Astrocyte (in vitro differentiated cells and primary cell): Measurements from ENCODE around the gene TBC1D5. TPM values are rescaled to one million over a fixed set of nuclear protein-coding genes. Genes with fewer than 3 reads are reported as not detected.

Experiments used
- DNase-seq: peaks from one replicate; pipeline ENCODE4 v3.0.0-alpha.2; 2010; ENCODE audit warnings: low read depth
- FAIRE-seq: peaks from 2 replicates; lab custom pipeline; 2011; peaks lifted over from hg19 to GRCh38; lab: Jason Lieb, UNC
- H2AFZ ChIP-seq: 2 replicates; pipeline ENCODE4 v1.6.0; 2012; ENCODE audit warnings: low read depth, low read length, inconsistent platforms
- H3K27ac ChIP-seq: 2 replicates; pipeline ENCODE4 v1.5.1; 2011; ENCODE audit warnings: low read depth, low read length, inconsistent platforms
- H3K27me3 ChIP-seq: 2 replicates; pipeline ENCODE4 v1.6.0; 2011; ENCODE audit warnings: low read length, inconsistent platforms; ENCODE audit not compliant: insufficient read depth
- H3K36me3 ChIP-seq: 2 replicates; pipeline ENCODE4 v1.5.1; 2011; ENCODE audit warnings: low read length, inconsistent platforms; ENCODE audit not compliant: insufficient read depth
- H3K4me1 ChIP-seq: 2 replicates; pipeline ENCODE4 v1.5.1; 2011; ENCODE audit warnings: low read length, inconsistent platforms; ENCODE audit not compliant: insufficient read depth
- H3K4me2 ChIP-seq: 2 replicates; pipeline ENCODE4 v1.6.0; 2012; ENCODE audit warnings: low read length, inconsistent platforms
- H3K4me3 ChIP-seq: 2 replicates; pipeline ENCODE4 v1.5.1; 2011; ENCODE audit warnings: low read depth, mild to moderate bottlenecking, low read length, inconsistent platforms; ENCODE audit not compliant: insufficient read depth
- H3K79me2 ChIP-seq: 2 replicates; pipeline ENCODE4 v1.6.0; 2012; ENCODE audit warnings: mild to moderate bottlenecking, low read length, inconsistent platforms; ENCODE audit not compliant: insufficient read depth
- H3K9ac ChIP-seq: 2 replicates; pipeline ENCODE4 v1.6.0; 2012; ENCODE audit warnings: mild to moderate bottlenecking, low read length, inconsistent platforms
- H3K9me3 ChIP-seq: 2 replicates; pipeline ENCODE4 v1.5.1; 2012; ENCODE audit warnings: low read depth, mild to moderate bottlenecking, low read length, inconsistent platforms; ENCODE audit not compliant: insufficient read depth
- H4K20me1 ChIP-seq: 2 replicates; pipeline ENCODE4 v1.6.0; 2012; ENCODE audit warnings: low read length, inconsistent platforms; ENCODE audit not compliant: insufficient read depth
- H3K27ac Mint-ChIP-seq: one replicate; pipeline ENCODE4 v1.8.0; 2021; ENCODE audit warnings: mild to moderate bottlenecking, mixed read lengths; ENCODE audit not compliant: unreplicated experiment
- H3K27me3 Mint-ChIP-seq: one replicate; pipeline ENCODE4 v1.8.0; 2021; ENCODE audit warnings: low read depth, mixed read lengths; ENCODE audit not compliant: unreplicated experiment
- H3K36me3 Mint-ChIP-seq: one replicate; pipeline ENCODE4 v1.8.0; 2021; ENCODE audit warnings: low read depth, mixed read lengths; ENCODE audit not compliant: unreplicated experiment
- H3K4me1 Mint-ChIP-seq: one replicate; pipeline ENCODE4 v1.8.0; 2021; ENCODE audit warnings: low read depth, mixed read lengths; ENCODE audit not compliant: unreplicated experiment
- H3K4me3 Mint-ChIP-seq: one replicate; pipeline ENCODE4 v1.8.0; 2021; ENCODE audit warnings: mild to moderate bottlenecking, moderate library complexity, mixed read lengths; ENCODE audit not compliant: unreplicated experiment
- H3K9me3 Mint-ChIP-seq: one replicate; pipeline ENCODE4 v1.8.0; 2021; ENCODE audit warnings: mild to moderate bottlenecking, mixed read lengths; ENCODE audit not compliant: unreplicated experiment
- EZH2 ChIP-seq: IDR thresholded peaks from 2 replicates; pipeline ENCODE4 v1.6.1; 2012; ENCODE audit warnings: mild to moderate bottlenecking, low read length, inconsistent platforms; ENCODE audit not compliant: insufficient read depth
- total RNA-seq: library from RNA; stranded (reverse); gene quantifications from 2 replicates; pipeline ENCODE4 v1.2.1, GENCODE V29; 2021
- TF ChIP-seq, protein P1 (sequence below): IDR thresholded peaks from 2 replicates; pipeline ENCODE4 v1.5.1; 2011; ENCODE audit warnings: low read depth, mild to moderate bottlenecking, inconsistent platforms, low read length, moderate library complexity; ENCODE audit not compliant: insufficient read depth

Gene TBC1D5
- total RNA-seq, 1 donor from 2014 or later, result 23.0 TPM

DNA sequence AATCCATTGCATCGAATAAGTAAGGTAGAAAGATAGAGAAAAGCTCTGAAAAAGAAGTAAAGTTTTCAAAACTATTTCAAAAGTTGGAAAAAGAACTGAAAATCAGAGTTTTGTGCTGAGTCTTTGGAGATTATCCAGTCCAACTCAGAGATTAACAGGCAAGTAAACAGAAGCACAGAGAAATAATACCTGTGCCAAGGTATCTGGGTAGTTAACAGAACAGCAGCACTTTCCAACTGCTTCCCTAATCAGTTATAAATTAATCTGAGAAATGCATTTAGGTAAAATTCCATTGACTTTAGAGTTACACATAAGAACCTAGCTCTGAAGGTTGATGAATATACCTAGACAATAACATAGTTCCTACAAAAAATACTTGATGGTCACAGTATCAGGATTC lies 355.3 kb downstream of the TBC1D5 start:
- no peak for TF ChIP-seq EZH2
- TF ChIP-seq, protein P1, sequence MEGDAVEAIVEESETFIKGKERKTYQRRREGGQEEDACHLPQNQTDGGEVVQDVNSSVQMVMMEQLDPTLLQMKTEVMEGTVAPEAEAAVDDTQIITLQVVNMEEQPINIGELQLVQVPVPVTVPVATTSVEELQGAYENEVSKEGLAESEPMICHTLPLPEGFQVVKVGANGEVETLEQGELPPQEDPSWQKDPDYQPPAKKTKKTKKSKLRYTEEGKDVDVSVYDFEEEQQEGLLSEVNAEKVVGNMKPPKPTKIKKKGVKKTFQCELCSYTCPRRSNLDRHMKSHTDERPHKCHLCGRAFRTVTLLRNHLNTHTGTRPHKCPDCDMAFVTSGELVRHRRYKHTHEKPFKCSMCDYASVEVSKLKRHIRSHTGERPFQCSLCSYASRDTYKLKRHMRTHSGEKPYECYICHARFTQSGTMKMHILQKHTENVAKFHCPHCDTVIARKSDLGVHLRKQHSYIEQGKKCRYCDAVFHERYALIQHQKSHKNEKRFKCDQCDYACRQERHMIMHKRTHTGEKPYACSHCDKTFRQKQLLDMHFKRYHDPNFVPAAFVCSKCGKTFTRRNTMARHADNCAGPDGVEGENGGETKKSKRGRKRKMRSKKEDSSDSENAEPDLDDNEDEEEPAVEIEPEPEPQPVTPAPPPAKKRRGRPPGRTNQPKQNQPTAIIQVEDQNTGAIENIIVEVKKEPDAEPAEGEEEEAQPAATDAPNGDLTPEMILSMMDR, result no peak
- Mint-ChIP-seq H3K36me3 (peaks cover 6% of the 10 kb centered on the region), H3K4me3 (no peak overlapping the region), H3K4me1 (peaks cover 4% of the 10 kb centered on the region), H3K27me3 (no peaks in the 10 kb centered on the region), H3K9me3 (no peaks in the 10 kb centered on the region), H3K27ac (no peak overlapping the region)
- no peaks in the 10 kb centered on the region for H4K20me1 ChIP-seq
- no peaks in the 10 kb centered on the region for H3K4me1 ChIP-seq
- FAIRE-seq (no peak), DNase-seq (no peak)
- H3K36me3 ChIP-seq, result peaks cover 3% of the 10 kb centered on the region
- no peak overlapping the region for H3K9ac ChIP-seq
- H3K9me3 ChIP-seq, result no peaks in the 10 kb centered on the region
- no peak overlapping the region for H3K27ac ChIP-seq
- no peak overlapping the region for H2AFZ ChIP-seq
- H3K27me3 ChIP-seq, result no peaks in the 10 kb centered on the region
- H3K4me3 ChIP-seq, result no peak overlapping the region
- H3K79me2 ChIP-seq, result no peaks in the 10 kb centered on the region
- no peak overlapping the region for H3K4me2 ChIP-seq

DNA sequence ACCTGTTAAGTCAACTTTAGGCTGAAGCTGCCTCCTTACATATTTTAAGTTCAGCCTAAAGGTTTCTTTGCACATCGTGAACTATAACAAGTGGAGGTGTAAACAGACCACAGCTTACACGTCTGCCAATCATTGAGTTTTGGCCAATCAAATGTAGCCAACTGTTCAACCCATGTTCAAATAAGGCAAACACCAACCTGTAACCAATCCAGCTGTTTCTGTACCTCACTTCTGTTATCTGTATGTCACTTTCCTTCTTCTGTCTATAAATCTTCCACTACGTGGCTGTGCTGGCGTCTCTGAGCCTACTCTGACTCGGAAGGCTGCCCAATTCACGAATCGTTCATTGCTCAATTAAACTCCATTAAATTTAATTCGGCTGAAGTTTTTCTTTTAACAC lies 356.0 kb downstream of the TBC1D5 start:
- Histone ChIP-seq H3K79me2 (no peaks in the 10 kb centered on the region), H2AFZ (no peak overlapping the region), H4K20me1 (no peaks in the 10 kb centered on the region), H3K27ac (no peak overlapping the region), H3K9ac (no peak overlapping the region), H3K4me1 (no peaks in the 10 kb centered on the region), H3K36me3 (peaks cover 3% of the 10 kb centered on the region), H3K27me3 (no peaks in the 10 kb centered on the region), H3K4me3 (no peak overlapping the region), H3K9me3 (no peaks in the 10 kb centered on the region), H3K4me2 (no peak overlapping the region)
- DNase-seq (no peak), FAIRE-seq (no peak)
- H3K9me3 Mint-ChIP-seq, result no peaks in the 10 kb centered on the region
- no peaks in the 10 kb centered on the region for H3K27me3 Mint-ChIP-seq
- TF ChIP-seq EZH2, result no peak
- TF ChIP-seq, protein P1, result no peak
- no peak overlapping the region for H3K4me3 Mint-ChIP-seq
- H3K36me3 Mint-ChIP-seq, result peaks cover 5% of the 10 kb centered on the region
- H3K27ac Mint-ChIP-seq, result no peak overlapping the region
- peaks cover 4% of the 10 kb centered on the region for H3K4me1 Mint-ChIP-seq

DNA sequence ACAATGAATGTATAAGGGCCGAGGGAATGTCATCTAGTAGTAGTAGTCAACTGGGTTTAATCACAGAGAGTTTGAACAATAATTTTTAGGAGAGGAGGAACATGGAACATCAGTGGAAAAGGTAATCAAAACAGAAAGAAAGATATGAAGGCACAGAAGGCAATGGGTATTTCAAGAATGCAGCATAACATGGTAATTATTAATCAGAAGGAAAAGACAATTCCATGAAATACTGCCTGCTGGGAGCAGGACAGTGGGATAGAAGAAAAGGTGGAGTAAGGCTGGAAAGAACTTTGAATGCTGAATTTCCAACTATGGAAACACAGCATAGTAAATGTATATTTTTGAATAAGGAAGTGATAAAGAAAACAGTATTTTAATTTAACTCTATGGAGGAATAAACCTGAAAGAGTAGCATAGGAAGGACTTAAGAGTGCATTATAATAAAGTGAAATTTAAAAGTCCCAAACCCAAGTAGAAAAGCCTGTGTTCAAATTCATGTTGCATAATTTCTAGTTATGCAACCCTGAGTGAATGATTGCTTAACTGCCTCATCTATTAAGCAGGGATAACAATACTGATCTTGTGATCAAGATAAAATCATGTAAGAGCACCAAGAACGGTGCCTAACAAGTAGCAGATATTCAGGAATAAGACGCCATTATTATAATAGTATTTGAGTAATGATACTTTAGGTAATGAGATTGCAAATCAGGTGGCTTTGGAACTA lies 357.7 kb downstream of the TBC1D5 start:
- no peaks in the 10 kb centered on the region for H3K27me3 Mint-ChIP-seq
- H3K4me1 Mint-ChIP-seq, result peaks cover 4% of the 10 kb centered on the region
- Histone ChIP-seq H3K9me3 (no peaks in the 10 kb centered on the region), H3K27ac (no peak overlapping the region), H4K20me1 (no peaks in the 10 kb centered on the region), H2AFZ (no peak overlapping the region), H3K9ac (no peak overlapping the region), H3K4me2 (no peak overlapping the region), H3K27me3 (no peaks in the 10 kb centered on the region), H3K4me3 (no peak overlapping the region), H3K36me3 (peaks cover 3% of the 10 kb centered on the region), H3K4me1 (no peaks in the 10 kb centered on the region), H3K79me2 (no peaks in the 10 kb centered on the region)
- DNase-seq, result no peak
- H3K4me3 Mint-ChIP-seq, result no peak overlapping the region
- H3K36me3 Mint-ChIP-seq, result peaks cover 4% of the 10 kb centered on the region
- H3K9me3 Mint-ChIP-seq, result no peaks in the 10 kb centered on the region
- FAIRE-seq, result no peak
- no peak overlapping the region for H3K27ac Mint-ChIP-seq
- TF ChIP-seq EZH2, result no peak
- TF ChIP-seq, protein P1, result no peak
